Caco-2 (cell line): ENCODE results near the gene PSMD7. TPM values are rescaled to one million over a fixed set of nuclear protein-coding genes. Genes with fewer than 3 reads are reported as not detected.

ENCODE experiments used
- BruUV-seq: library from RNA; stranded (reverse); fragments of 400-500 nt; replicated peaks from 2 replicates; lab custom pipeline; 2021; lab: Mats Ljungman, UMichigan
- CTCF ChIA-PET: fragments of 300-600 bp; sonication (Branson Sonifier 250); formaldehyde crosslinking; loops from one replicate; lab custom pipeline; 2022; ENCODE audit warnings: antibody characterized with exemption; lab: Charles Lee
- POLR2A ChIA-PET: fragments of 300-600 bp; sonication (Branson Sonifier 250); formaldehyde crosslinking; loops from one replicate; lab custom pipeline; 2022; ENCODE audit warnings: antibody characterized with exemption; lab: Charles Lee
- DNase-seq, 2 experiments: peaks; one replicate each; pipeline versions ENCODE4 v3.0.0 to v3.0.0-alpha.2; 2020 to 2022
- H3K27me3 ChIP-seq: replicated peaks from 2 replicates; pipeline ENCODE4 v1.6.0; 2011; ENCODE audit warnings: low read length; ENCODE audit not compliant: control insufficient read depth, insufficient read depth
- H3K36me3 ChIP-seq: 2 replicates; pipeline ENCODE4 v1.5.1; 2011; ENCODE audit warnings: low read length; ENCODE audit not compliant: control insufficient read depth, insufficient read depth
- H3K4me1 ChIP-seq: fragments of 250-450 bp; sonication (Bioruptor Pico); 2 replicates; pipeline ENCODE4 v1.5.1; 2020; ENCODE audit warnings: mild to moderate bottlenecking
- H3K4me3 ChIP-seq: 2 replicates; pipeline ENCODE4 v1.5.1; 2011; ENCODE audit warnings: low read depth, mild to moderate bottlenecking, control low read depth, low read length
- H3K9me3 ChIP-seq: fragments of 250-450 bp; sonication (Bioruptor Pico); 2 replicates; pipeline ENCODE4 v1.5.1; 2020; ENCODE audit warnings: mild to moderate bottlenecking, moderate library complexity
- H3K27ac Mint-ChIP-seq: one replicate; pipeline ENCODE4 v1.8.0; 2022; ENCODE audit warnings: mixed read lengths; ENCODE audit not compliant: unreplicated experiment
- H3K27me3 Mint-ChIP-seq: one replicate; pipeline ENCODE4 v1.8.0; 2022; ENCODE audit warnings: mixed read lengths; ENCODE audit not compliant: insufficient read depth, unreplicated experiment
- H3K36me3 Mint-ChIP-seq: one replicate; pipeline ENCODE4 v1.8.0; 2022; ENCODE audit warnings: mild to moderate bottlenecking, mixed read lengths; ENCODE audit not compliant: insufficient read depth, unreplicated experiment
- H3K4me1 Mint-ChIP-seq: one replicate; pipeline ENCODE4 v1.8.0; 2022; ENCODE audit warnings: low read depth, mixed read lengths; ENCODE audit not compliant: unreplicated experiment
- H3K4me3 Mint-ChIP-seq: one replicate; pipeline ENCODE4 v1.8.0; 2022; ENCODE audit warnings: mild to moderate bottlenecking, moderate library complexity, mixed read lengths; ENCODE audit not compliant: unreplicated experiment
- H3K9me3 Mint-ChIP-seq: one replicate; pipeline ENCODE4 v1.8.0; 2022; ENCODE audit warnings: mixed read lengths; ENCODE audit not compliant: unreplicated experiment
- CTCF ChIP-seq, 2 experiments: fragments of 200-600 bp in 1 of 2; IDR thresholded peaks; 1 replicate in 1 of 2; 2 replicates in 1 of 2; pipeline versions ENCODE4 v1.5.1 to v1.8.0; 2011 to 2022; ENCODE audit warnings: antibody characterized with exemption in 1 of 2, control low read depth in 1 of 2, inconsistent platforms in 1 of 2, low read depth in 1 of 2, low read length in 1 of 2, mild to moderate bottlenecking in 1 of 2, moderate library complexity in 1 of 2; ENCODE audit not compliant: insufficient read depth in 1 of 2, severe bottlenecking in 1 of 2, unreplicated experiment in 1 of 2
- intact Hi-C: fragments of 100-400 bp; cut with micrococcal nuclease; formaldehyde crosslinking; loops from one replicate; pipeline ENCODE4 v1.10.0; 2022; ENCODE audit not compliant: unreplicated experiment
- total RNA-seq: library from RNA; stranded (reverse); gene quantifications from 2 replicates; pipeline ENCODE4 v1.2.3, GENCODE V29; 2022

PSMD7 gene
- total RNA-seq, 1 experiment from 2014 or later, result 191 TPM

GRCh38 chr16:74288065-74288464, 8.5 kb upstream of the PSMD7 start:
- Histone ChIP-seq H3K9me3 (no peaks in the 10 kb centered on the region), H3K4me3 (no peak overlapping the region), H3K4me1 (no peaks in the 10 kb centered on the region), H3K36me3 (no peaks in the 10 kb centered on the region), H3K27me3 (no peaks in the 10 kb centered on the region)
- no peak for DNase-seq
- Mint-ChIP-seq H3K36me3 (peaks cover 5% of the 10 kb centered on the region), H3K4me1 (no peaks in the 10 kb centered on the region), H3K27ac (no peak overlapping the region), H3K4me3 (no peak overlapping the region), H3K9me3 (peaks cover 20% of the 10 kb centered on the region), H3K27me3 (no peaks in the 10 kb centered on the region)
- POLR2A ChIA-PET, result no interaction called here
- BruUV-seq, result no TSS peak
- no peak for TF ChIP-seq CTCF (IDR thresholded peaks at IDR 0.05; ENCODE audit: insufficient read depth in 1 of 2, low read depth in 1 of 2, low read length in 1 of 2, severe bottlenecking in 1 of 2, unreplicated experiment in 1 of 2)
- intact Hi-C loops, result no loop called here
- CTCF ChIA-PET, result interaction anchor here (0.6 kb wide), 1 partner anchor 907 kb away, joined by 3 read pairs; no protein-coding TSS in a partner anchor

GRCh38 chr16:74290356-74290755, 6.3 kb upstream of the PSMD7 start:
- no peak for TF ChIP-seq CTCF (IDR thresholded peaks at IDR 0.05; ENCODE audit: insufficient read depth in 1 of 2, low read depth in 1 of 2, low read length in 1 of 2, severe bottlenecking in 1 of 2, unreplicated experiment in 1 of 2)

GRCh38 chr16:74291176-74291575, 5.4 kb upstream of the PSMD7 start:
- Mint-ChIP-seq H3K4me1 (peaks cover 7% of the 10 kb centered on the region), H3K27ac (no peak overlapping the region), H3K9me3 (peaks cover 20% of the 10 kb centered on the region), H3K4me3 (no peak overlapping the region), H3K36me3 (peaks cover 7% of the 10 kb centered on the region), H3K27me3 (no peaks in the 10 kb centered on the region)
- BruUV-seq, result no TSS peak
- H3K36me3 ChIP-seq, result no peaks in the 10 kb centered on the region
- no peak for DNase-seq
- TF ChIP-seq CTCF (IDR thresholded peaks at IDR 0.05; ENCODE audit: insufficient read depth in 1 of 2, low read depth in 1 of 2, low read length in 1 of 2, severe bottlenecking in 1 of 2, unreplicated experiment in 1 of 2), result no peak
- H3K27me3 ChIP-seq, result no peaks in the 10 kb centered on the region
- ChIA-PET CTCF (no interaction called here), POLR2A (no interaction called here)
- intact Hi-C loops, result no loop called here
- H3K4me1 ChIP-seq, result peaks cover 5% of the 10 kb centered on the region; the same call in 1 of the 2 replicates
- no peaks in the 10 kb centered on the region for H3K9me3 ChIP-seq
- H3K4me3 ChIP-seq, result no peak overlapping the region

More at GRCh38 chr16:74290356-74290755, 6.3 kb upstream of the PSMD7 start:
- H3K4me1 Mint-ChIP-seq, result no peaks in the 10 kb centered on the region
- H3K27me3 Mint-ChIP-seq, result no peaks in the 10 kb centered on the region
- Histone ChIP-seq H3K36me3 (no peaks in the 10 kb centered on the region), H3K9me3 (no peaks in the 10 kb centered on the region), H3K27me3 (no peaks in the 10 kb centered on the region), H3K4me1 (peaks cover 5% of the 10 kb centered on the region; the same call in 1 of the 2 replicates), H3K4me3 (no peak overlapping the region)
- intact Hi-C loops, result no loop called here
- H3K9me3 Mint-ChIP-seq, result peaks cover 20% of the 10 kb centered on the region
- POLR2A ChIA-PET, result no interaction called here
- H3K27ac Mint-ChIP-seq, result no peak overlapping the region
- CTCF ChIA-PET, result no interaction called here
- H3K36me3 Mint-ChIP-seq, result peaks cover 5% of the 10 kb centered on the region
- no TSS peak for BruUV-seq
- no peak for DNase-seq
- H3K4me3 Mint-ChIP-seq, result no peak overlapping the region
